GM18858 (cell line): Measurements from ENCODE around the gene ITSN1.
"Not testable (repeated sequence)": the region's sequence is repeated elsewhere in the genome, so short reads cannot be mapped to it uniquely, and the experiment has no call there.

Source experiments
- ATAC-seq: cut with Tn5 transposase; IDR thresholded peaks from one replicate; pipeline ENCODE4 v1.9.1; 2021; ENCODE audit not compliant: unreplicated experiment

The ITSN1 gene

GRCh38 chr21:33650929-33651509 lies 8.7 kb downstream of the ITSN1 start:
- no peak for ATAC-seq

- ATAC-seq: no peak
Observed at GRCh38 chr21:33651965-33652680, 9.8 kb downstream of the ITSN1 start.

- ATAC-seq: no peak
Observed at GRCh38 chr21:33654412-33654811, 12.1 kb downstream of the ITSN1 start.

DNA sequence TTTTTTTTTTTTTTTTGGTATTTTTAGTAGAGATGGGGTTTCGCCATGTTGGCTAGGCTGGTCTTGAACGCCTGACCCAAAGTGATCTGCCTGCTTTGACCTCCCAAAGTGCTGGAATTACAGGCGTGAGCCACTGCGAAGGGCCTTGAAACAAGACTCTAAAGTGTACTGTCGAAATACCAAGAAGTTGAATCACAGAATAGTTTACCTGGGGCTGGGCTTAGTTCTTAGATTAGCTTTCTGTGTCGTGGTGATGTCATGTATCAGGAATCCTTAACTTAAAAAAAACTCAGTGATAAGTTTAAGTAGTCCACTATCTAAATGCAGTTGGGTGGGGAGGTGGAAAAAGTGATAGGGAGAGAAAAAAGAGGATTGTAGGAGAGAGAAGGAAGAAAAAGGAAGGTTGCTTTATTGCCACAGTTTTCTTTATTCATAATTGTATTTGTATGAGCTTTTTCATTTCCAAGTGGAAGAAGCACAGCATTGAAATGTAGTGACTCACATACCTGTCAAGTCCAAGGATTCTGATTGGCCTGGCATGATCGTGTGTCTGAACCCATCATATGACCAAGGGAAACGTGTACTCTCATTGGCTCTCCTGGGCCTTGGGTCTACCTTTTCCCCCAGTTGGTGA lies 13.4 kb downstream of the ITSN1 start:
- no peak for ATAC-seq

GRCh38 chr21:33657124-33657820 lies 15.0 kb downstream of the ITSN1 start:
- no peak for ATAC-seq

- no peak for ATAC-seq
Observed at GRCh38 chr21:33658919-33659567, 16.7 kb downstream of the ITSN1 start.

GRCh38 chr21:33659568-33659949 lies 17.3 kb downstream of the ITSN1 start:
- no peak for ATAC-seq

- no peak for ATAC-seq
Observed at GRCh38 chr21:33660406-33660805, 18.1 kb downstream of the ITSN1 start.

DNA sequence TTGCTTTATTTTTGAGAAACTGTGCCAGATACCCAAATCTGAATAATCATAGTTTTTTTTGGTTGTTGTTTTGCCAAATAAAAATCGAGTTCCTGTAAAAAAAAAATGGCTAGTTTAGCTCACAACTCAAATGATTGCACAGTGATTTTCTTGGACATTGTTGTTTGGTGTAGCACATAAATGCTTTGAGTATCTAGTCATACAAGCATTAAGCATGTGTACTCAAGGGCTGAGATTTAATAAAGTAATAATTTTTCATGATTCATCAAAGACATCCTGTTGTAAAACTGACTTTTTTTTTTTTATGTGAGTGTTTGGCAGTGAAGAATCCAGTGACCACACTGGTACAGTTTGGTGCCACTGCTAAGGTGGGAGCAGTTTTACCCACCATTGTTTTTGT lies 18.8 kb downstream of the ITSN1 start:
- ATAC-seq: no peak

GRCh38 chr21:33662046-33662445 lies 19.7 kb downstream of the ITSN1 start:
- ATAC-seq: no peak

GRCh38 chr21:33663241-33663640 lies 20.9 kb downstream of the ITSN1 start:
- no peak for ATAC-seq

- no peak for ATAC-seq
Observed at GRCh38 chr21:33664135-33664534, 21.8 kb downstream of the ITSN1 start.

- ATAC-seq: no peak
Observed at GRCh38 chr21:33666153-33666552, 23.9 kb downstream of the ITSN1 start.

- ATAC-seq: no peak
Observed at GRCh38 chr21:33667636-33668035, 25.3 kb downstream of the ITSN1 start.

- ATAC-seq: no peak
Observed at GRCh38 chr21:33668180-33668579, 25.9 kb downstream of the ITSN1 start.

DNA sequence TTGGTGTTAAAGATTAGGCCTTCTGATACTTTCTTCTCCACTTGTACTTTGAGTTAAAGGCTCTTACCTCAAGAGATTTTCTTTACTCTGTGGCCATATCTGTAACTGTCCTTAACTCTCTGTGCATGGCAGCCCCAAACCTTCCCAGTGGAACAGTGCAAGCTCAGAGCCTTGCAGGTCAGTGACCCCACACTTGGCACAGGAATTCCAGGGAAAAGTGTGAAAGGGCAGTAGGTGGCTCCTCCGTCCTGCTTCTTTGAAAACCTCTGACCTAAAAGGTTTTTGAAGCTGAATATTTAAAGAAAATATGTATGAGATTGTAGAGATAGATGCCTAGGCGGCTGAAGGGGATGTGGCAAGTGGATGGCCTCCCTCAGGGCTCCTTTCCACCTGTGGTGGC lies 26.3 kb downstream of the ITSN1 start:
- no peak for ATAC-seq

DNA sequence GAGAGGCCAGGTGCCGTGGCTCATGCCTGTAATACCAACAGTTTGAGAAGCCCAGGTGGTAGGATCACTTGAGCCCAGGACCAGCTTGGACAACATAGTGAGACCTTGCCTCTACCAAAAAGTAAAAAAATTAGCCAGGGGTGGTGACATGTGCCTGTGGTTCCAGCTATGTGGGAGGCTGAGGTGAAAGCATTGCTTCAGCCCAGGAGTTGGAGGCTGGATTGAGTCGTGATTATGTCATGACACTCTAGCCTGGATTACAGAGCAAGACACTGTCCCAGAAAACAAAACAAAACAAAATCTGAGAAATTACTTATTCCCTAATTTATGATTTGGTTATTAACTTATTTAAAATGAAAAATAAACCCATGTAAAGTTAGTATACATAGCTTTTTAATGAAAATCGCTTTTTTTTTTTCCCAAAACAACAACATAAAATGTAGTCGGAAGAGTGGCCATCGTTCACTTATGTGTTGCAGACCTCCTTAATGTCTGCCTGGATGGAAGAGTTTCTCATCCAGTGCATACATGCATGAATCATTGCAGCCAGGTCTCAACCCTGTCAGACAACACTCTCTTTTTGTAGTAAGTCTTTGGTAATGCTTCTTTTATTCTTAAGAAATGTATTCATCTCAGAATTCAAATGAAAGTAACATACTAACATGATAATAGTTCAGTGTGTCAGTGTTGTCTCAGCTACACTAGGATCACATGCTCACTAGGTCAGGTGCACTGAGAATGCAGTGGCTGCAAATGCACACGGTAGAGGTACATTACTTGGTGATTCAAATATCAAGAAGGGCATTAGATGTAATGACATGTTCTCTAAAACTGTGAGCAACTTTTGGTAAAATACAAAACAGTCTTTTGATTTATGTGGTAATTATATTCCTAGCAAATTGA lies 28.0 kb downstream of the ITSN1 start:
- ATAC-seq: no peak

GRCh38 chr21:33673473-33673872 lies 31.2 kb downstream of the ITSN1 start:
- no peak for ATAC-seq

DNA sequence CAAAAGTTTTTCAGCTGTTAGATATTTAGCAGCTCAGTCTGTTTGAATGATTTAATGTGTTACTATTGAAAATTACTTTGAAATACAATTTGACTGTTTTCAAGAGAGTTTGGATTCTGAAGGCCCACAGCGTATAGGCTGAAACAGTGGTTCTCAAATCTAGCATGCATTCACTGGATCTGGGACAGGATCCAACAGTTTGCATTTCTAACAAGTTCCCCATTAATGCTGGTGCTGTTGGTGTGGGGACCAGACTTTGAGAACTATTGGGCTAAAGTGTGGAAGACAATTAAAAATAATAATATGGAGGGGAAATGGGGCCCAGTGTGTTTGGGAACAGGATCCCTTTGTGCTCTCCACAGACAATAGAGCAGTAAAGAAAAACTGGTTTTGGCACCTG lies 31.9 kb downstream of the ITSN1 start:
- no peak for ATAC-seq

GRCh38 chr21:33676666-33677065 lies 34.4 kb downstream of the ITSN1 start:
- not testable (repeated sequence) for ATAC-seq
